Stimulated activated CD8-positive, alpha-beta memory T cell treated with anti-CD3 and anti-CD28 coated beads, Interleukin-12 subunit alpha, Interleukin-12 subunit beta, amount 100 ng/mL, for 24 hours (primary cell): ENCODE data around the gene PIGS.
"Not testable (repeated sequence)": the region's sequence is repeated elsewhere in the genome, so short reads cannot be mapped to it uniquely, and the experiment has no call there.

ENCODE experiments used
- DNase-seq: peaks from one replicate; pipeline ENCODE4 v3.0.0-alpha.2; 2020; ENCODE audit errors: extremely low read depth

The PIGS gene

GRCh38 chr17:28578246-28579195 lies 7.2 kb upstream of the PIGS start:
- DNase-seq = no peak

- no peak for DNase-seq
Observed at GRCh38 chr17:28577466-28577824, 6.1 kb upstream of the PIGS start.

- DNase-seq = peak; percentile 96
Observed at GRCh38 chr17:28576758-28577465, 5.6 kb upstream of the PIGS start, which contains the start of gene ALDOC. TSS of gene ALDOC (minus strand) at chr17:28576895. CDS start at chr17:28575532, 1,363 bp downstream.

GRCh38 chr17:28576016-28576415 lies 4.7 kb upstream of the PIGS start:
- not testable (repeated sequence) for DNase-seq

GRCh38 chr17:28575126-28575795 lies 3.9 kb upstream of the PIGS start:
- no peak for DNase-seq

GRCh38 chr17:28574526-28574925 lies 3.2 kb upstream of the PIGS start:
- no peak for DNase-seq

- DNase-seq = no peak
Observed at GRCh38 chr17:28573966-28574480, 2.7 kb upstream of the PIGS start.

GRCh38 chr17:28573521-28573920 lies 2.2 kb upstream of the PIGS start:
- DNase-seq = no peak

GRCh38 chr17:28573040-28573380 lies 1.7 kb upstream of the PIGS start:
- no peak for DNase-seq

GRCh38 chr17:28572259-28573039 lies 1.1 kb upstream of the PIGS start:
- DNase-seq = no peak

- no peak for DNase-seq
Observed at GRCh38 chr17:28570716-28571360, 486 bp downstream of the PIGS start.

- DNase-seq = no peak
Observed at GRCh38 chr17:28569446-28569845, 1.9 kb downstream of the PIGS start.

GRCh38 chr17:28567604-28568003 lies 3.7 kb downstream of the PIGS start:
- no peak for DNase-seq

GRCh38 chr17:28563475-28563874 lies 7.8 kb downstream of the PIGS start:
- DNase-seq = no peak

GRCh38 chr17:28555022-28555421 lies 16.3 kb downstream of the PIGS start:
- DNase-seq = no peak

GRCh38 chr17:28554565-28554964 lies 16.8 kb downstream of the PIGS start:
- DNase-seq = no peak

GRCh38 chr17:28553000-28553505 lies 18.3 kb downstream of the PIGS start:
- no peak for DNase-seq

GRCh38 chr17:28552176-28552999 lies 18.9 kb downstream of the PIGS start, which contains the start of gene UNC119:
TSS of gene UNC119 (minus strand) at chr17:28552624. CDS start at chr17:28552557, 67 bp downstream.
- DNase-seq = peak; percentile 37

GRCh38 chr17:28551421-28552175 lies 19.7 kb downstream of the PIGS start:
- no peak for DNase-seq
